ENCODE data around the gene RASL12.

RASL12 gene

DNA sequence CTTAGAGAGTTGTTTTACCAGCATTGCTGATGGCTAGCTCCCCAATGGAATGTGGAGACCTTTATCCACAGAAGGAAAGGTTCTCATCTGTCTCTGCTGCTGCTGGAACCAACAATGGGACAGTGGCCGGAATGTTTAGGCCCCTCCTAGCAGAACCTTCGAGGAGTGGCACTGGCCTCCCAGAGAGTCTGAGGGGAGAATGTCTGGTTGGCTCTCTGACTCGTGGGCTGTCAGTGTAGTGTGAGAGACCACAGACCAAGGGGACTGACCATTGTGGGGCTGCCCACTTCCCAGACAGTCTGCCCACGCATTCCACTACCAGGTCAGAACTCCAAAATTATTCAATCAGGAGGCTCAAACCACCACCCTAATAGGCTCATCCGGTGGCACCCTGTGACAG lies 5.1 kb downstream of the RASL12 start:
- H3K36me3 Mint-ChIP-seq (ENCODE audit: insufficient read depth) = no peaks in the 10 kb centered on the region
- H3K27ac Mint-ChIP-seq = no peak overlapping the region
- no peak overlapping the region for H3K4me3 Mint-ChIP-seq
- H3K9me3 Mint-ChIP-seq = no peaks in the 10 kb centered on the region
- peaks cover 3 to 4% of the 10 kb centered on the region in 2 donors for H3K4me1 Mint-ChIP-seq (ENCODE audit: low read depth in 2 of 2)
- ATAC-seq (replicated peaks) = no peak
- H3K27me3 Mint-ChIP-seq = peaks cover 29 to 67% of the 10 kb centered on the region in 2 donors
- no peak for DNase-seq

GRCh38 chr15:65062061-65062460 lies 5.7 kb downstream of the RASL12 start:
- no peaks in the 10 kb centered on the region for H3K9me3 Mint-ChIP-seq
- no peaks in the 10 kb centered on the region for H3K36me3 Mint-ChIP-seq (ENCODE audit: insufficient read depth)
- DNase-seq = no peak
- no peak for ATAC-seq (replicated peaks)
- peaks cover 0 to 1% of the 10 kb centered on the region in 2 donors for H3K4me1 Mint-ChIP-seq (ENCODE audit: low read depth in 2 of 2)
- no peak overlapping the region for H3K27ac Mint-ChIP-seq
- H3K27me3 Mint-ChIP-seq = peaks cover 24 to 67% of the 10 kb centered on the region in 2 donors
- no peak overlapping the region for H3K4me3 Mint-ChIP-seq

DNA sequence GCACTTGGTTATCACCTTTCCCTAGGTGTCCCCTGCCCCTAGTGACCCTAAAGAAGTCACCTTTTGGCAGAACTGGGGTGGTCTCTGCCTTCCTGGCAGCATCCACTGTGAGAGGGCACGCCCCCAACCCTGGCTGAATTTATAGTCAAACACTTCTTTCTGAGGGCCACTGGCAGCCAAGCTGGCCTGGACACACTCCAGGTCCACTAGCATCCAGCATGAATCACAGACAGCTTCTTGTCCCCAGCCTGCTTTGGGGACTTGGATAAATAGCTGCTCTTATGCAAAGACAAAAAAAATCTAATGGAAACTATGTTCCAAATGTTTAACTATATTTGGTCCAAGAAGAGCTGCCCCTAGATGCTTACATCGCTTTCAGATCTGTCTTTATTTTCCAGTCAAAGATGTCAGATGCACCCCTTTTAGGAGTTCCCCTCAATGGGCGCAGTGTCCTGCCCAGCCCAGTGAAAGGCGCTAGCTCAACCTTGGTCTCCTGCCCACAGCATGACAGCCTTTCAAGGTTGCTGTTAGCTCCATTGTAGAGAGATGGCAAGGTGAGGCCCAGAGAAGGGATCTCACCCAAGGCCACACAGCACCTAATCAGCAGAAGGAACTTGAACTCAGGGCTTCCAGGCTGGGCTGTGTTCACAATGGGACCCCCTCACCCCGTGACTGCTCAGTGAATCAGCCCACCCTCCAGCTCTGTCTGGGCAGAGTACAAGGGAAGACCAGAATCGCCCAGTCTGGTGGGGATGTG lies 7.0 kb downstream of the RASL12 start:
- peaks cover 18 to 58% of the 10 kb centered on the region in 2 donors for H3K27me3 Mint-ChIP-seq
- DNase-seq (no peak), ATAC-seq (replicated peaks) (no peak)
- peaks cover 0 to under 1% of the 10 kb centered on the region in 2 donors for H3K4me1 Mint-ChIP-seq (ENCODE audit: low read depth in 2 of 2)
- no peaks in the 10 kb centered on the region for H3K9me3 Mint-ChIP-seq
- H3K4me3 Mint-ChIP-seq = no peak overlapping the region
- no peaks in the 10 kb centered on the region for H3K36me3 Mint-ChIP-seq (ENCODE audit: insufficient read depth)
- H3K27ac Mint-ChIP-seq = no peak overlapping the region

GRCh38 chr15:65059931-65060596 lies 7.7 kb downstream of the RASL12 start:
- ATAC-seq (replicated peaks) = no peak
- DNase-seq = no peak
- no peaks in the 10 kb centered on the region for H3K36me3 Mint-ChIP-seq (ENCODE audit: insufficient read depth)
- H3K4me1 Mint-ChIP-seq (ENCODE audit: low read depth in 2 of 2) = peaks cover 0 to 3% of the 10 kb centered on the region in 2 donors
- no peaks in the 10 kb centered on the region for H3K9me3 Mint-ChIP-seq
- no peak overlapping the region for H3K4me3 Mint-ChIP-seq
- H3K27me3 Mint-ChIP-seq = peaks cover 10 to 54% of the 10 kb centered on the region in 2 donors
- H3K27ac Mint-ChIP-seq = no peak overlapping the region

DNA sequence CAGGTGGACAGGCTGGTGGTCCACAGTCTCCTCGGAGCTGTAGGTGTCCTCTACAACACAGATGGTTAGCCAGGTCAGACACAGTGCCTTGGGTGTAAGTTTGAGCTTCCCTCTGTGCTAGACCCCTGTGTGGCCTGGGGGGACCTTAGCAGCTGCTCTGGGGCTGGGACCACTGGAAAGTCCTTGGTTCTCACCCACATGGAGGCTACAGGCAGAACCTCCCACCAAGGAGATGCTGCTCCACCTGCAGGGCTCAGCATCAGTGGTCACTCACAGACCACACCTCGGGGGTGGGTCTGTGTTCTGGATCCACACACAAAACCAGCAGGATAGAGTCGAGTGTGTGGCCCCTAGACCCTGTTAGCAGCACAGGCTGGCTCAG lies 8.4 kb downstream of the RASL12 start:
- Mint-ChIP-seq H3K36me3 (ENCODE audit: insufficient read depth) (no peaks in the 10 kb centered on the region), H3K9me3 (no peaks in the 10 kb centered on the region), H3K27me3 (peaks cover 8 to 49% of the 10 kb centered on the region in 2 donors), H3K4me3 (no peak overlapping the region), H3K27ac (no peak overlapping the region), H3K4me1 (ENCODE audit: low read depth in 2 of 2) (peaks cover 0 to 3% of the 10 kb centered on the region in 2 donors)
- ATAC-seq (replicated peaks) (no peak), DNase-seq (no peak)

DNA sequence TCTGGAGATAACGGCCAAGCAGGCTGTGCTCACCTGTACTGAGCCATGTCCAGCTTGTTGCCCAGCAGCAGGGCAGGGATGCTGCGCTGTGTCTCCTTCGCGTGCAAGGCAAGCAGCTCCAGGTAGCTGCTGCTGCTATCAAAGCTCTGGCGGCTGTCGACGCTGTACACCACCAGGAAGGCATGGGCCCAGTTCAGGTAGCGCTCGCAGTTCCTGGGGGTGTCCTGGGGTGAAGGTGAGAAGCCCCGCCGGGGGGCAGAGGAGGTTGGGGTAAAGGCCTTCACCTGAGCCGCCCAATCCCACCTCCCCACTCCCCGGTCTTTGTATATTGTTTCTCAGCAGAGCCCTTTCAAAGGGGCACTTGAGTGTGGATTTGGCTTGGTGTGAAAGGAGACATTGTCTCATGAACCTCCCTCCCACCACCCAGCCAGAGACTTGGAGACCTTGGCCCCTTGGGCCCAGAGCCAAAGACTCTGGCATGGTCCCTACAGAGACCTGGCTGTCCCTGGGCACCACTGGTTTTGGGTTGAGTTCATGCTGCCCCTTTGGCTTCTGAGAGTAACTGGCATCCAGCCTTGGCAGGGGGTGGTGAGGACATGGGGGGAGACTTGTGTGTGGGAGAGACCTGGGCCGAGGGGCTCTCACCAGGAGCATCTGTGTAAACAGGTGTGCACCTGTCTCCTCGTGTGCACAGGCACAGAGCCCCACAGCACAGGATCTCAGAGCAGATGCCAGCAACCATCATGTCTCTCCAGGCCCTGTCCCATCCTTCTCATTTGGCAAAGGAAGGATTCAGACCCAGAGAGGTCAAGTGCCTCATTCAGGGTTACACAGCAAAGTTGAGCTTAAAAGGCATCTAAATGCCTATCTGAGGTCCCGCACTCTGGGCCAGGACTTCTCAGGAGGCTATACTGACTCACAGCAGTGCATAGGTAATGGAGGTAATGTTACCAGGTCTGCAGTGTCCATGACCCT lies 9.1 kb downstream of the RASL12 start:
- Mint-ChIP-seq H3K27ac (no peak overlapping the region), H3K4me3 (no peak overlapping the region), H3K36me3 (ENCODE audit: insufficient read depth) (no peaks in the 10 kb centered on the region), H3K9me3 (no peaks in the 10 kb centered on the region), H3K27me3 (peaks cover 7 to 45% of the 10 kb centered on the region in 2 donors), H3K4me1 (ENCODE audit: low read depth in 2 of 2) (peaks cover 0 to 3% of the 10 kb centered on the region in 2 donors)
- no peak for DNase-seq
- no peak for ATAC-seq (replicated peaks)

- no peak overlapping the region for H3K27ac Mint-ChIP-seq
- no peak overlapping the region for H3K4me3 Mint-ChIP-seq
- peaks cover 0 to 34% of the 10 kb centered on the region in 2 donors for H3K27me3 Mint-ChIP-seq
- H3K36me3 Mint-ChIP-seq (ENCODE audit: insufficient read depth) = no peaks in the 10 kb centered on the region
- no peaks in the 10 kb centered on the region for H3K9me3 Mint-ChIP-seq
- H3K4me1 Mint-ChIP-seq (ENCODE audit: low read depth in 2 of 2) = peaks cover 0 to 3% of the 10 kb centered on the region in 2 donors
- no peak for ATAC-seq (replicated peaks)
- DNase-seq = no peak
These were observed 10.2 kb downstream of the RASL12 start for GRCh38 chr15:65057549-65057940.

GRCh38 chr15:65056868-65057548 lies 10.8 kb downstream of the RASL12 start:
- Mint-ChIP-seq H3K36me3 (ENCODE audit: insufficient read depth) (no peaks in the 10 kb centered on the region), H3K27ac (no peak overlapping the region), H3K27me3 (peaks cover 0 to 29% of the 10 kb centered on the region in 2 donors), H3K4me1 (ENCODE audit: low read depth in 2 of 2) (peaks cover 0 to 3% of the 10 kb centered on the region in 2 donors), H3K9me3 (no peaks in the 10 kb centered on the region), H3K4me3 (no peak overlapping the region)
- DNase-seq (no peak), ATAC-seq (replicated peaks) (no peak)

DNA sequence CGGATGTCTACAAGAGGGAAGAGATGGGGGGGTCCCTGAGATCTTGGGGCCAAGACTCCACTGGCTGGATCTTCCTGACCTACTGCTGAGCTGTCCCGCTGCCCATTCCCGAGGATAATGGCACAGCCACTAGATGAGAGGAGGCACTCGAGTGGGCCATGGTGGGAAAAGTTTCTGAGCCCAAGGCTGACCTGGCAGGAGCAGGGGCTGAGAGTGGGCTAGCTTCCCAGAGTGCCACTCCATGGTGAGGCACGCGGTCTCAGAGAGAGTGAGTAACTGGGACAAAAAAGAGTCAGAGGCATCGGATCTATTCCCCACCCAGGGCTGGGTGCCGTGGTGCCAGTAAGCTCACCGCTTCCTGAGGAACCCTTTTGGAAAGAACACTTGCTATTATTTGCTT lies 11.7 kb downstream of the RASL12 start:
- H3K27me3 Mint-ChIP-seq = peaks cover 0 to 25% of the 10 kb centered on the region in 2 donors
- DNase-seq = no peak
- no peak for ATAC-seq (replicated peaks)
- H3K9me3 Mint-ChIP-seq = no peaks in the 10 kb centered on the region
- H3K36me3 Mint-ChIP-seq (ENCODE audit: insufficient read depth) = no peaks in the 10 kb centered on the region
- peak overlapping the region in 1 of 2 donors; percentile 38 for H3K27ac Mint-ChIP-seq
- H3K4me3 Mint-ChIP-seq = no peak overlapping the region
- peaks cover 0 to 3% of the 10 kb centered on the region in 2 donors for H3K4me1 Mint-ChIP-seq (ENCODE audit: low read depth in 2 of 2)

GRCh38 chr15:65055201-65055870 lies 12.5 kb downstream of the RASL12 start:
- no peak for ATAC-seq (replicated peaks)
- no peak overlapping the region for H3K4me3 Mint-ChIP-seq
- peaks cover 0 to 20% of the 10 kb centered on the region in 2 donors for H3K27me3 Mint-ChIP-seq
- no peak for DNase-seq
- H3K27ac Mint-ChIP-seq = no peak overlapping the region
- H3K4me1 Mint-ChIP-seq (ENCODE audit: low read depth in 2 of 2) = peaks cover 0 to 3% of the 10 kb centered on the region in 2 donors
- no peaks in the 10 kb centered on the region for H3K9me3 Mint-ChIP-seq
- H3K36me3 Mint-ChIP-seq (ENCODE audit: insufficient read depth) = no peaks in the 10 kb centered on the region

- H3K9me3 Mint-ChIP-seq = no peaks in the 10 kb centered on the region
- no peak overlapping the region for H3K27ac Mint-ChIP-seq
- ATAC-seq (replicated peaks) = peak; percentile 32
- DNase-seq = peak; percentile 31 to 43 (median 39)
- no peak overlapping the region for H3K4me3 Mint-ChIP-seq
- H3K36me3 Mint-ChIP-seq (ENCODE audit: insufficient read depth) = peaks cover 5% of the 10 kb centered on the region
- peaks cover 6 to 8% of the 10 kb centered on the region in 2 donors for H3K4me1 Mint-ChIP-seq (ENCODE audit: low read depth in 2 of 2)
- peaks cover 0 to 20% of the 10 kb centered on the region in 2 donors for H3K27me3 Mint-ChIP-seq
These were observed 13.2 kb downstream of the RASL12 start for GRCh38 chr15:65054333-65055200.

- DNase-seq = no peak
- Mint-ChIP-seq H3K4me3 (no peak overlapping the region), H3K4me1 (ENCODE audit: low read depth in 2 of 2) (peaks cover 12 to 14% of the 10 kb centered on the region in 2 donors), H3K27ac (no peak overlapping the region), H3K9me3 (no peaks in the 10 kb centered on the region), H3K36me3 (ENCODE audit: insufficient read depth) (peaks cover 11% of the 10 kb centered on the region), H3K27me3 (peaks cover 0 to 16% of the 10 kb centered on the region in 2 donors)
- no peak for ATAC-seq (replicated peaks)
These were observed 14.8 kb downstream of the RASL12 start for GRCh38 chr15:65052956-65053355.

Measured in effector memory CD8-positive, alpha-beta T cell (primary cell).